ENCODE measurements around the gene HILPDA.

Gene HILPDA

DNA sequence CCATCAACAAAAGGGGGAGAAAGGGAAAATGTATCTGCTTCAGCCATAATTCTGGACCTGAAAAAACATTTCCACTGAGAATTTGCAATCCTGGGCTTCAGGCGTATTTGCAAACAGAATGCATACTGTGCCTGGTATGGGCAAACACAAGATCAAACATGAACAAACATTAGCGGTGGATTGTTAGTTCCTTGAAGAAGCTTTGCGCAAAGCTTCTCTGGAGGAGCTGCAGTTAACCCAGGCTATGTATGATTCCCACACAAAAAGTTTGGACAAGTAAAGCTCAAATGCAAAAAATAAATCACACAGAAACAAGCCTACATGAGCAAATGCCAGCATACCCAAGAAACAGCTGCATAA lies 20.4 kb upstream of the HILPDA start:
- Histone ChIP-seq H3K27me3 (ENCODE audit: control insufficient read depth, low read length) (no peaks in the 10 kb centered on the region), H3K4me1 (ENCODE audit: control insufficient read depth, low read length) (peaks cover 21% of the 10 kb centered on the region), H4K20me1 (ENCODE audit: control insufficient read depth, insufficient read depth, low read depth, low read length) (no peaks in the 10 kb centered on the region), H3F3A (ENCODE audit: control insufficient read depth, insufficient read depth) (peaks cover 8% of the 10 kb centered on the region), H3K27ac (ENCODE audit: low read depth, low read length) (no peak overlapping the region), H3K36me3 (ENCODE audit: control insufficient read depth, low read length) (0 out of 2 replicates have a peak, but pooled peaks cover 3% of the 10 kb centered on the region), H3K4me2 (ENCODE audit: low read length) (no peak overlapping the region), H3K79me2 (ENCODE audit: control insufficient read depth, low read length) (no peaks in the 10 kb centered on the region), H3K9me3 (ENCODE audit: control insufficient read depth, insufficient read depth, low read length) (0 out of 2 replicates have a peak, but pooled peaks cover 3% of the 10 kb centered on the region), H3K9me2 (replicated peaks; ENCODE audit: control insufficient read depth, low read length) (no peaks in the 10 kb centered on the region), H3K4me3 (ENCODE audit: low read length) (no peak overlapping the region)
- TF ChIP-seq EZH2phosphoT487 (IDR thresholded peaks at IDR 0.05; ENCODE audit: borderline replicate concordance, low read length) = no peak
- TF ChIP-seq, protein P1, sequence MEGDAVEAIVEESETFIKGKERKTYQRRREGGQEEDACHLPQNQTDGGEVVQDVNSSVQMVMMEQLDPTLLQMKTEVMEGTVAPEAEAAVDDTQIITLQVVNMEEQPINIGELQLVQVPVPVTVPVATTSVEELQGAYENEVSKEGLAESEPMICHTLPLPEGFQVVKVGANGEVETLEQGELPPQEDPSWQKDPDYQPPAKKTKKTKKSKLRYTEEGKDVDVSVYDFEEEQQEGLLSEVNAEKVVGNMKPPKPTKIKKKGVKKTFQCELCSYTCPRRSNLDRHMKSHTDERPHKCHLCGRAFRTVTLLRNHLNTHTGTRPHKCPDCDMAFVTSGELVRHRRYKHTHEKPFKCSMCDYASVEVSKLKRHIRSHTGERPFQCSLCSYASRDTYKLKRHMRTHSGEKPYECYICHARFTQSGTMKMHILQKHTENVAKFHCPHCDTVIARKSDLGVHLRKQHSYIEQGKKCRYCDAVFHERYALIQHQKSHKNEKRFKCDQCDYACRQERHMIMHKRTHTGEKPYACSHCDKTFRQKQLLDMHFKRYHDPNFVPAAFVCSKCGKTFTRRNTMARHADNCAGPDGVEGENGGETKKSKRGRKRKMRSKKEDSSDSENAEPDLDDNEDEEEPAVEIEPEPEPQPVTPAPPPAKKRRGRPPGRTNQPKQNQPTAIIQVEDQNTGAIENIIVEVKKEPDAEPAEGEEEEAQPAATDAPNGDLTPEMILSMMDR (IDR thresholded peaks at IDR 0.05; ENCODE audit: low read depth, low read length, poor library complexity, severe bottlenecking) = no peak

DNA sequence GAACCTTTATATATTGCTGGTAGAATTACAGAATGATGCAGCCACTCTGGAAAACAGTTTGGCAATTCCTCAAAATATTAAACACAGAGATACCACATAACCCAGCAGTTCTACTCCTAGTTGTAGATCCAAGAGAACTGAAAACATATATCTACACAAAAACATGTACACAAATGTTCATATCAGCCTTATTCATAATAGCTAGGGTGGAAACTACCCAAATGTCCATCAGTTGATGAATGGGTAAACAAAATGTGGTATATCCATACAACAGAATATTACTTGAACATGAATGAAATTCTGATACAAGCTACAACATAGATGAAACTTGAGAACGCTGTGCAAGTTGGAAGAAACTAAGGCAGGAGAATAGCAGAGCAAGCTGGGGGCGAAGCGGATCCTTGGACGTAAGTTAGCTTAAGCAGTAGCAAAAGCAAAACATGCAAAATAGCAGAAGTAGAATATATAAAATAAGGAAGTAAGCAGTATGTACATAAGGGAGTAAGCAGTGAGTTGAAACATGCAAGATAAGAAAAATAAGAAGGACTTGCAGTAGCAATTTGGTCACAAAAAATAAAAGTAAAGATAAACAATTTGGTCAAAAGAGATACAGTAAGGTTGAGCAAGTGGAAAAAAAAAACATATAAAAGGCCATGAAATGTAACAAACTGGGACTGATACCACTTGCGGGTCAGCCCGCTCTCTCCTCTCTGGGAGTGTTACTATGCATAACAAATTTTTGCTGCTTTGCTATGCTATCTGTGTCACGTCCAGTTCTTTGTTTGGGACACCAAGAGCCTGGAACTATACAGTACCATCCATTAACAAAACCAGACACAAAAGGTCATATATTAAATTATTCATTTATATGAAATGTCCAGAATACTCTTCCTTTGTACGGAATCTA lies 18.0 kb upstream of the HILPDA start:
- TF ChIP-seq, protein P1 (IDR thresholded peaks at IDR 0.05; ENCODE audit: low read depth, low read length, poor library complexity, severe bottlenecking) = no peak
- TF ChIP-seq EZH2phosphoT487 (IDR thresholded peaks at IDR 0.05; ENCODE audit: borderline replicate concordance, low read length) = no peak
- Histone ChIP-seq H3K27ac (ENCODE audit: low read depth, low read length) (peak overlapping the region; percentile 56), H3F3A (ENCODE audit: control insufficient read depth, insufficient read depth) (peaks cover 8% of the 10 kb centered on the region), H4K20me1 (ENCODE audit: control insufficient read depth, insufficient read depth, low read depth, low read length) (no peaks in the 10 kb centered on the region), H3K4me1 (ENCODE audit: control insufficient read depth, low read length) (peaks cover 24% of the 10 kb centered on the region), H3K79me2 (ENCODE audit: control insufficient read depth, low read length) (no peaks in the 10 kb centered on the region), H3K4me2 (ENCODE audit: low read length) (peak overlapping the region; percentile 55), H3K36me3 (ENCODE audit: control insufficient read depth, low read length) (0 out of 2 replicates have a peak, but pooled peaks cover 3% of the 10 kb centered on the region), H3K4me3 (ENCODE audit: low read length) (peak overlapping the region; percentile 51), H3K9me3 (ENCODE audit: control insufficient read depth, insufficient read depth, low read length) (0 out of 2 replicates have a peak, but pooled peaks cover 3% of the 10 kb centered on the region), H3K9me2 (replicated peaks; ENCODE audit: control insufficient read depth, low read length) (no peaks in the 10 kb centered on the region), H3K27me3 (ENCODE audit: control insufficient read depth, low read length) (no peaks in the 10 kb centered on the region)

DNA sequence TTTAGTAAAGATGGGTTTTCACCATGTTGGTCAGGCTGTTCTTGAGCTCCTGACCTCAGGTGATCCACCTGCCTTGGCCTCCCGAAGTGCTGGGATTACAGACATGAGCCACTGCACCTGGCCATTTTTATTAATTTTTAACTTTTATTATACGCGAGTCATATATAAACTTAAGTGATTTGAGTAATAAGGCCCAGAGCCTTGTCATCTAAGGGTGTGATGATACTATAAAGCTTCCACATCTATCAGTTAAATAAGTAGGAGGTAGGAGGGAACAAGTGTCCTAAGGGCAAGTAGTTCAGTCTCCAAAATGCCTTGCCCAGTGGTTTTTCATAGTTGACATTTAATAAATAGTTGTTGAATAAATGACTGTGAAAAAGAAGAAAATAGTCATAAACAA lies 13.3 kb upstream of the HILPDA start:
- TF ChIP-seq, protein P1 (IDR thresholded peaks at IDR 0.05; ENCODE audit: low read depth, low read length, poor library complexity, severe bottlenecking) = no peak
- no peak for TF ChIP-seq EZH2phosphoT487 (IDR thresholded peaks at IDR 0.05; ENCODE audit: borderline replicate concordance, low read length)
- Histone ChIP-seq H3K4me3 (ENCODE audit: low read length) (no peak overlapping the region), H3K9me3 (ENCODE audit: control insufficient read depth, insufficient read depth, low read length) (0 out of 2 replicates have a peak, but pooled peaks cover 2% of the 10 kb centered on the region), H3K4me2 (ENCODE audit: low read length) (no peak overlapping the region), H3K9me2 (replicated peaks; ENCODE audit: control insufficient read depth, low read length) (no peaks in the 10 kb centered on the region), H3F3A (ENCODE audit: control insufficient read depth, insufficient read depth) (no peaks in the 10 kb centered on the region), H3K79me2 (ENCODE audit: control insufficient read depth, low read length) (no peaks in the 10 kb centered on the region), H3K36me3 (ENCODE audit: control insufficient read depth, low read length) (0 out of 2 replicates have a peak, but pooled peaks cover 1% of the 10 kb centered on the region), H3K27me3 (ENCODE audit: control insufficient read depth, low read length) (no peaks in the 10 kb centered on the region), H4K20me1 (ENCODE audit: control insufficient read depth, insufficient read depth, low read depth, low read length) (no peaks in the 10 kb centered on the region), H3K4me1 (ENCODE audit: control insufficient read depth, low read length) (peaks cover 33% of the 10 kb centered on the region), H3K27ac (ENCODE audit: low read depth, low read length) (no peak overlapping the region)
